ENCODE measurements around the gene CPNE9.

- TF ChIP-seq, protein P1, sequence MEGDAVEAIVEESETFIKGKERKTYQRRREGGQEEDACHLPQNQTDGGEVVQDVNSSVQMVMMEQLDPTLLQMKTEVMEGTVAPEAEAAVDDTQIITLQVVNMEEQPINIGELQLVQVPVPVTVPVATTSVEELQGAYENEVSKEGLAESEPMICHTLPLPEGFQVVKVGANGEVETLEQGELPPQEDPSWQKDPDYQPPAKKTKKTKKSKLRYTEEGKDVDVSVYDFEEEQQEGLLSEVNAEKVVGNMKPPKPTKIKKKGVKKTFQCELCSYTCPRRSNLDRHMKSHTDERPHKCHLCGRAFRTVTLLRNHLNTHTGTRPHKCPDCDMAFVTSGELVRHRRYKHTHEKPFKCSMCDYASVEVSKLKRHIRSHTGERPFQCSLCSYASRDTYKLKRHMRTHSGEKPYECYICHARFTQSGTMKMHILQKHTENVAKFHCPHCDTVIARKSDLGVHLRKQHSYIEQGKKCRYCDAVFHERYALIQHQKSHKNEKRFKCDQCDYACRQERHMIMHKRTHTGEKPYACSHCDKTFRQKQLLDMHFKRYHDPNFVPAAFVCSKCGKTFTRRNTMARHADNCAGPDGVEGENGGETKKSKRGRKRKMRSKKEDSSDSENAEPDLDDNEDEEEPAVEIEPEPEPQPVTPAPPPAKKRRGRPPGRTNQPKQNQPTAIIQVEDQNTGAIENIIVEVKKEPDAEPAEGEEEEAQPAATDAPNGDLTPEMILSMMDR (conservative IDR thresholded peaks at IDR 0.05; ENCODE audit: low read depth, low read length), result no peak
- no peak for TF ChIP-seq EZH2phosphoT487 (IDR thresholded peaks at IDR 0.05; ENCODE audit: borderline replicate concordance, low read length)
These were observed 38.9 kb downstream of the CPNE9 start for GRCh38 chr3:9742560-9742959.
